Heart right ventricle (tissue), 16 donors: ENCODE data around the gene CPEB2. TPM values are rescaled to one million over a fixed set of nuclear protein-coding genes. Genes with fewer than 3 reads are reported as not detected.
A peak's percentile ranks its signal among the peaks of the same experiment; 100 is the strongest.

Experiments used
- ATAC-seq, 8 donors: fragments of 200-7000 bp; cut with Tn5 transposase; one replicate each; pipeline ENCODE4 v1.9.1; 2020; ENCODE audit warnings: mild to moderate bottlenecking in 8 of 8, moderate library complexity in 8 of 8, moderate number of reproducible peaks in 1 of 8
- DNase-seq, 2 donors: peaks; one replicate each; pipeline ENCODE4 v3.0.0-alpha.2; 2020
- H3K27ac ChIP-seq, 10 donors: fragments of 200-600 bp; sonication (generic) in 2 of 10; one replicate each; pipeline versions ENCODE4 v1.5.0 to v1.8.0; 2020 to 2022; ENCODE audit warnings: mild to moderate bottlenecking in 3 of 10
- H3K27me3 ChIP-seq, 7 donors: fragments of 200-600 bp; one replicate each; pipeline ENCODE4 v1.8.0; 2021 to 2022; ENCODE audit warnings: mild to moderate bottlenecking in 2 of 7
- H3K36me3 ChIP-seq, 9 donors: fragments of 200-600 bp; sonication (generic) in 1 of 9; one replicate each; pipeline versions ENCODE4 v1.5.0 to v1.8.0; 2020 to 2022; ENCODE audit warnings: mild to moderate bottlenecking in 2 of 9
- H3K4me1 ChIP-seq, 9 donors: fragments of 200-600 bp; sonication (generic) in 1 of 9; one replicate each; pipeline versions ENCODE4 v1.5.0 to v1.8.0; 2020 to 2022; ENCODE audit warnings: mild to moderate bottlenecking in 4 of 9
- H3K4me3 ChIP-seq, 10 donors: fragments of 200-600 bp; sonication (generic) in 2 of 10; one replicate each; pipeline versions ENCODE4 v1.5.0 to v1.8.0; 2020 to 2022; ENCODE audit warnings: mild to moderate bottlenecking in 7 of 10, moderate library complexity in 2 of 10
- H3K9me3 ChIP-seq, 11 donors: fragments of 200-600 bp in 10 of 11; sonication (generic) in 2 of 11; one replicate each; pipeline versions ENCODE4 v1.5.0 to v1.8.0; 2013 to 2022; ENCODE audit warnings: mild to moderate bottlenecking in 2 of 11, control low read depth in 1 of 11, moderate library complexity in 1 of 11
- CTCF ChIP-seq, 9 donors: fragments of 200-600 bp; sonication (generic) in 2 of 9; IDR thresholded peaks; one replicate each; pipeline versions ENCODE4 v1.5.0 to v1.8.0; 2021 to 2022; ENCODE audit warnings: antibody characterized with exemption in 9 of 9, mild to moderate bottlenecking in 5 of 9, moderate library complexity in 1 of 9
- WGBS, 2 donors: extraction: QIAGEN DNeasy Blood & Tissue Kit; methylation state at CpG; one replicate each; pipeline ENCODE4 v1.1.7; 2013; ENCODE audit warnings: inconsistent platforms in 1 of 2; 5-methylcytosine and 5-hydroxymethylcytosine counted together
- intact Hi-C, 10 donors: fragments of 100-400 bp; cut with DNase I; formaldehyde crosslinking; loops; one replicate each; pipeline versions ENCODE4 v1.11.1 to v1.14.2; 2022
- polyA plus RNA-seq, 2 donors: library from polyadenylated mRNA; stranded (reverse); fragments of 200-250 nt; gene quantifications; one replicate each; pipeline ENCODE4 v1.2.3, GENCODE V29; 2013
- total RNA-seq, 10 donors: library from RNA; stranded (reverse); fragmentation: NEBNext Ultra II Directional in 3 of 10; extraction: Animal tissue kit (Norgen Biotek cat#: 25700) in 3 of 10; gene quantifications; one replicate each; pipeline versions ENCODE4 v1.2.1 to v1.2.4, GENCODE V29; 2021 to 2023
- donor health status: Arrhythmogenic right ventricular cardiomyopathy.
- donor health status: ischemic (EF 13 %, LVEDD 7.1; RV severe dilation, severe dysfunction).
- donor health status: healthy with polysubstance abuse.
- donor health status: DM: no; HTN: yes; CAD: no.
- donor health status: DM: no; HTN: no; CAD: no.
- donor health status: ischemic (EF 25% LVEDD 6.9; RV normal size, moderate dysfunction).
- donor health status: ischemic (EF 25% LVEDD 5.7; RV mildly dilated, moderate dysfunction).
- donor health status: healthy.
- donor health status: DM: yes; HTN: yes; CAD: no.
- donor health status: Ischemic cardiomyopathy.
- donor health status: ischemic (EF 35%, LVEDD 5.7; RV mildly dilated, moderate dysfunction).
- donor health status: nonischemic (EF 11% LVEDD 7.7; RV severe dilation, severe dysfunction).
- donor health status: DM: yes; HTN: yes; CAD: no.
- donor health status: PGD.
- donor health status: ischemic (EF 29% LVEDD 5.4; RV normal size, mild dysfunction).
- donor health status: nonischemic (EF 23%, LVEDD 6.1; RV moderate dilation, normal function).

CPEB2 gene
- total and polyA plus RNA-seq, 12 donors, result 2.4 to 31.8 (median 21.1) TPM

- peaks cover 0 to 72% (median 5%) of the 10 kb centered on the region in 9 donors for H3K36me3 ChIP-seq
- DNase-seq (no peak), ATAC-seq (peak in 3 of 8 donors; percentile 54 to 63 (median 63))
- intact Hi-C loops, result no loop called here
- no peaks in the 10 kb centered on the region for H3K27me3 ChIP-seq
- H3K4me3 ChIP-seq, result no peak overlapping the region
- H3K4me1 ChIP-seq, result peaks cover 0 to 50% (median 38%) of the 10 kb centered on the region in 9 donors
- peaks cover 0 to 9% (median 0%) of the 10 kb centered on the region in 11 donors for H3K9me3 ChIP-seq
- H3K27ac ChIP-seq, result peak overlapping the region in 2 of 10 donors; percentile 1 to 11
- TF ChIP-seq CTCF (IDR thresholded peaks at IDR 0.05), result no peak
- WGBS, 2 donors, result 55 to 70% methylated on average over 7 of the region's 7 CpGs
These were observed 18.4 kb downstream of the CPEB2 start for GRCh38 chr4:15020502-15021286.

- WGBS, 2 donors, result 24 to 28% methylated on average over 2 of the region's 2 CpGs
- Histone ChIP-seq H3K36me3 (peaks cover 0 to 71% (median 5%) of the 10 kb centered on the region in 9 donors), H3K4me3 (no peak overlapping the region), H3K27ac (peak overlapping the region in 3 of 10 donors; percentile 1 to 31 (median 11)), H3K4me1 (peaks cover 0 to 49% (median 38%) of the 10 kb centered on the region in 9 donors), H3K9me3 (peaks cover 0 to 9% (median 0%) of the 10 kb centered on the region in 11 donors), H3K27me3 (no peaks in the 10 kb centered on the region)
- no peak for DNase-seq
- TF ChIP-seq CTCF (IDR thresholded peaks at IDR 0.05), result no peak
- no peak for ATAC-seq
- intact Hi-C loops, result no loop called here
These were observed 19.0 kb downstream of the CPEB2 start for GRCh38 chr4:15021311-15021710.

GRCh38 chr4:15021946-15022345 is 19.7 kb downstream of the CPEB2 start:
- peaks cover 0 to 9% (median 0%) of the 10 kb centered on the region in 11 donors for H3K9me3 ChIP-seq

GRCh38 chr4:15024386-15024785 is 22.1 kb downstream of the CPEB2 start:
- Histone ChIP-seq H3K4me3 (no peak overlapping the region), H3K27me3 (no peaks in the 10 kb centered on the region), H3K9me3 (peaks cover 0 to 9% (median 0%) of the 10 kb centered on the region in 11 donors), H3K4me1 (peaks cover 0 to 49% (median 33%) of the 10 kb centered on the region in 9 donors), H3K27ac (no peak overlapping the region), H3K36me3 (peaks cover 0 to 62% (median 0%) of the 10 kb centered on the region in 9 donors)
- 0% methylated on average over 1 of the region's 1 CpG for WGBS, 2 donors
- no peak for ATAC-seq
- TF ChIP-seq CTCF (IDR thresholded peaks at IDR 0.05), result no peak
- DNase-seq, result no peak
- intact Hi-C loops, result no loop called here

More at GRCh38 chr4:15021946-15022345, 19.7 kb downstream of the CPEB2 start:
- intact Hi-C loops, result no loop called here
- TF ChIP-seq CTCF (IDR thresholded peaks at IDR 0.05), result no peak
- peak in 1 of 8 donors; percentile 41 for ATAC-seq
- Histone ChIP-seq H3K27me3 (no peaks in the 10 kb centered on the region), H3K27ac (peak overlapping the region in 1 of 10 donors; percentile 31), H3K36me3 (peaks cover 0 to 71% (median 5%) of the 10 kb centered on the region in 9 donors), H3K4me1 (peaks cover 0 to 49% (median 36%) of the 10 kb centered on the region in 9 donors), H3K4me3 (no peak overlapping the region)
- no peak for DNase-seq
- 44 to 61% methylated on average over 2 of the region's 2 CpGs for WGBS, 2 donors
